ENCODE data around the gene SCRN2. TPM values are rescaled to one million over a fixed set of nuclear protein-coding genes. Genes with fewer than 3 reads are reported as not detected.

Gene SCRN2
- total RNA-seq, 1 donor from 2014 or later, result 126 TPM

- Histone ChIP-seq H3K36me3 (no peaks in the 10 kb centered on the region), H3K9me3 (no peaks in the 10 kb centered on the region), H3K27me3 (no peaks in the 10 kb centered on the region), H3K27ac (no peak overlapping the region), H3K4me3 (no peak overlapping the region), H3K4me1 (peaks cover 0 to 5% of the 10 kb centered on the region in 2 donors)
- TF ChIP-seq CTCF (IDR thresholded peaks at IDR 0.05), result no peak
- DNase-seq (ENCODE audit: low spot score in 2 of 2), result no peak
- intact Hi-C loops (cut with DNase I), result no loop called here
Measured at GRCh38 chr17:47878203-47879027, 37.3 kb upstream of the SCRN2 start.

DNA sequence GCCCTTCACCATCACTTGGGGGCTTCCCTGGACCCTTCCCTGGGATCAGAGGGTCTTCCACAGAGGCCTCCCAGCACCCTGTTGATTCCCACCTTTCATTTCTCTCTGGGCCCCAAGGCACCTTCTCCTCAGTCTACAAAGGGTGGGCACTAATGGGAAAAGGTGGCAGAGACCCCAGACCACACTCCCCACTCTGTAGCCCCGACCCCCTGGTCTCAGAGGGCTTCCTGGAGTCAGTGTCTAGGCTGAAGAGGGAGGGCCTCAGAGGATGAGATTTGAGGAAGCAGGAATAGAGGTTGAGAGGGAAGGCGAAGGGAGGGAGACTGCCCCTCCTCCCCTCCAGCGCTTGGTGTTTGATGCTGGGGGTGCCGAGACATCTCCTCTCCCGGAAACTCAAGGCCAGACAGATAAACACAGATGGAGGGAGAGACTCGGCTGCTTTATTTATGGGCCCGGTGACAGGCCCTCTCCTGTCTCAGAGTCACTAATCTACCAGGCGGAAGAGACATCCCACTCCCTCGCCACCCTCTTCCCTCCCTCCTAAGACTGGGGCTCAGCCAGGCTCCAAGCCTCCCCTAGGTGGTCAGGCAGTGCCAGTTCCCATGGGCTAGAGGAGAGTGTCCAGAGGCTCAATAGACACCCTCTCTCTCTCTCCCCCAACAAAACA, 36.4 kb upstream of the SCRN2 start:
- H3K27me3 ChIP-seq, result peaks cover 3% of the 10 kb centered on the region
- no peak for TF ChIP-seq CTCF (IDR thresholded peaks at IDR 0.05)
- H3K36me3 ChIP-seq, result no peaks in the 10 kb centered on the region
- H3K4me3 ChIP-seq, result no peak overlapping the region
- no peak overlapping the region for H3K27ac ChIP-seq
- H3K4me1 ChIP-seq, result peaks cover 0 to 3% of the 10 kb centered on the region in 2 donors
- H3K9me3 ChIP-seq, result no peaks in the 10 kb centered on the region
- intact Hi-C loops (cut with DNase I), result no loop called here
- DNase-seq (ENCODE audit: low spot score in 2 of 2), result no peak

DNA sequence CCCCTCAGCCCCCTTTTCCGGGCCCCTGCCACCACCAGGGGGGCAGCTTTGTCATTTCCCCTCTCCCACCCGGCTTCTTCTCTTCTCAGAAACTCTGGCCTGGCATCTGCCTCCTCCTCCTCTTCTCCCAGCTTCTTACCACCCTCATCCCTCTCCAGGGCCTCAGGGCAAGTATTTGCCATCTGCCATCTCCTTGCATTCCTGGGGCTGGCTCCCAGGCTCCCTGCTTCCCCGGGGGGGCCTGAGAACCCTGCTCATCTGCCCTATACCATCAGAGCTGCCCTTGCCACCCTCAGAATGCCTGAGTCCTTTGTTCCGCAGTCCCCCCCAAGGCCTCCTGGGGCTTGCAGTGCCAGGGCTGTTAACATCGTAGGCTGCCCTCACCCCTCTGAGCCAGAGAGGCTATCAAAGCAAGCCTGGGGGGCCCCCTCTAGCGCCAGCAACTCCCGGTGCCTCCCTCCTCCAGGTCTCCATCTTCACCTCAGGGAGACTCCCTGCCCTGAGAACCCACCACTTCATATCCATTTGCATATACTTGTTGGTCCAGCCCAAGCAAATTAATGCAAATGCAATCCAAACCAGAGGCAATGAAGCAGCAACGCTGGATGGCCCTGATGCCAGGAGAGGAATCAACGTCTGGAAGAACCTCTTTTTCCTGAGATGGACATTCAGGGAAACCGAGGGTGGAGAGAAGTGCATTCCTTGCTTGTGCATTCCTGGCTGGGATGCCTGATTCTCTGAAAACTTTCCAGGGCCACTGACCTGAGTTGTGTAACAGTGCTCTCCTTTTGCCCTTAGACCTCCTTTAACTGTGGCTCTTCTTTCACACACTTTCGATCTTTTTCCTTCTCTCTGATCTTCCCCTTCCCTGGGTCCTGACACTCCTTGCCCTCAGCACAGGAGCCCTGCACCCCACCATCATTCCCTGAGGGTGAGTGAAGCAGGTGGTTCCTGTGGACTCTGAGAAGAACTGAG, 34.2 kb upstream of the SCRN2 start:
- DNase-seq (ENCODE audit: low spot score in 2 of 2), result no peak
- peaks cover 0 to 6% of the 10 kb centered on the region in 2 donors for H3K4me1 ChIP-seq
- no peak overlapping the region for H3K4me3 ChIP-seq
- H3K36me3 ChIP-seq, result no peaks in the 10 kb centered on the region
- no peaks in the 10 kb centered on the region for H3K9me3 ChIP-seq
- TF ChIP-seq CTCF (IDR thresholded peaks at IDR 0.05), result no peak
- H3K27ac ChIP-seq, result no peak overlapping the region
- intact Hi-C loops (cut with DNase I), result no loop called here
- H3K27me3 ChIP-seq, result peaks cover 8% of the 10 kb centered on the region

DNA sequence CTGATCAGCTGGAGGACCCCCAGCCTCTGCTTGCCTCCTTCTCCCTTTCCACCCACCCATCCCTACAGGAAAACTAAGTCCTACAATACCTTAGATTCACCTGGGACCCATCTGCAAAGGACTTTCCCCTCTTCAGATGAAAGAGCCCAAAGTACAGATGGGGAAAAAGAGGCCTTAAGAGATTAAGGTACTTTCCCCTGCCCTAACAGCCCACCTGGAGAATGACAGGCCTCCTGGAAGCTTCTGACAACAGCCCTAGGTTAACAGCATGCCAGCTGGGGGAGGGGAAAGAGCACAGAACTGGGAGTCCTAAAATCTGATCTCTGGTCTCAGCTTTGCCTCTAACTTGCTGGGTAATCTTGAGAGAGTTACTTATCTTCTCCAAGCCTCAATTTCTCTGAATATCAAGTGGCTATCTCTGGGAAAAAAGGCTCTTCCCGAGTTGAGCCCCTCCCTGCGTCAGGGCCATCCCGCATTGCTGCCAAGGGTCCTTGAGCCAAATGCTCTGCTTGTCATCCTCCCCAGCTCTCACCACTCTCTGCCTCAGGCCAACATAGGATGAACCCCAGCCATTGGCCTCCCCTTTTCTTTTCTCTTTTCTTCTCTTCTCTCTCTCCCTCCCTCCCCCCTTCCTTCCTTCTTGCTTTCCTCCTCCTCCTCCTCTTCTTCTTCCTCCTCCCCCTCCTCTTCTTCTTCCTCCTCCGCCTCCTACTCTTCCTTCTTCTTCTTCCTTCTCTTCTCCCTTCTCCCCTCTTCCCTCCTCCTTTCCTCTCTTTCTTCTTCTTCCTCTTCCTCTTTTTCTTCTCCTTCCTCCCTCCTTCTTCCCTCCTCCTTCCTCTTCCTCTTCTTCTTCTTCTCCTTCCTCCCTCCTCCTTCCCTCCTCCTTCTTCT, 32.4 kb upstream of the SCRN2 start:
- TF ChIP-seq CTCF (IDR thresholded peaks at IDR 0.05), result no peak
- Histone ChIP-seq H3K36me3 (no peaks in the 10 kb centered on the region), H3K4me1 (peaks cover 0 to 6% of the 10 kb centered on the region in 2 donors), H3K27me3 (peaks cover 8% of the 10 kb centered on the region), H3K4me3 (no peak overlapping the region), H3K9me3 (no peaks in the 10 kb centered on the region), H3K27ac (no peak overlapping the region)
- intact Hi-C loops (cut with DNase I), result no loop called here
- no peak for DNase-seq (ENCODE audit: low spot score in 2 of 2)

Measured in ascending aorta (tissue), 2 donors.